Lower leg skin (tissue), 3 donors: ENCODE measurements around the gene CAMK1G.

Experiments used
- CTCF ChIP-seq, 3 donors: fragments of 450-650 bp; IDR thresholded peaks; one replicate each; pipeline ENCODE4 v1.5.1; 2016; ENCODE audit warnings: antibody characterized with exemption in 3 of 3, mild to moderate bottlenecking in 3 of 3, moderate library complexity in 2 of 3
- POLR2A ChIP-seq, 2 donors: fragments of 450-650 bp; IDR thresholded peaks; one replicate each; pipeline ENCODE4 v1.6.1; 2016 to 2017; ENCODE audit warnings: antibody characterized with exemption in 2 of 2, mild to moderate bottlenecking in 1 of 2, moderate library complexity in 1 of 2

DNA sequence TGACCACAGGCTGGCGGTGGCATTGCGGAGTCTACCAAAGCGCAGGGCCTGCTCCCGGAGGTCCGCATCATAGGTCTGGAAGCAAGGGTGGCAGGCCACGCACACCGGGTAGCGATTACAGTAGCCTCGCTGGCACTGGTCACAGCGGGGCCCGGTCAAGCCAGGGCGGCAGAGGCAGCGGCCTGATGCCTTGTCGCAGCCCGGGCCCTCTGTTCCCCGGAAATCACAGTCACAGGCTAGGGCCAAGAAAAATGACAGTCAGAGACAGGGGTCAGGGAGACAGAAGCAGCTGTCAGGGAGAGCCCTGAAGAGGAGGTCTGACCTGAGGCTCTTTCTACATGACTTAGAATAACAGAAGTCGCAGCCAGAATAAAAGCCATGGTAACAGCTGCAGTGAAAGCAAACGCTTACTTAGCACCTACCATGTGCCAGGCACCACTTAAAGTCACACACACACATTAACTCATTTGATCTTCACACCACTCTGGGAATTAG lies 42.3 kb downstream of the CAMK1G start:
- TF ChIP-seq CTCF (IDR thresholded peaks at IDR 0.05) (no peak), POLR2A (IDR thresholded peaks at IDR 0.05) (no peak)
